GM21619 (cell line): ENCODE measurements around the gene FAM20C.
"Not testable (repeated sequence)": the region's sequence is repeated elsewhere in the genome, so short reads cannot be mapped to it uniquely, and the experiment has no call there.

Source experiments
- ATAC-seq: cut with Tn5 transposase; IDR thresholded peaks from one replicate; pipeline ENCODE4 v1.9.1; 2021; ENCODE audit not compliant: unreplicated experiment

FAM20C gene

GRCh38 chr7:171912-172515, 20.4 kb upstream of the FAM20C start:
- no peak for ATAC-seq

GRCh38 chr7:173209-173918, 19.0 kb upstream of the FAM20C start:
- no peak for ATAC-seq

- no peak for ATAC-seq
Observed at GRCh38 chr7:174716-175115, 17.7 kb upstream of the FAM20C start.

- ATAC-seq = no peak
Observed at GRCh38 chr7:175955-176354, 16.4 kb upstream of the FAM20C start.

GRCh38 chr7:176381-176780, 16.0 kb upstream of the FAM20C start:
- ATAC-seq = no peak

- no peak for ATAC-seq
Observed at GRCh38 chr7:176786-177459, 15.4 kb upstream of the FAM20C start.

- no peak for ATAC-seq
Observed at GRCh38 chr7:178444-178843, 13.9 kb upstream of the FAM20C start.

GRCh38 chr7:179209-179681, 13.1 kb upstream of the FAM20C start:
- ATAC-seq = no peak

- no peak for ATAC-seq
Observed at GRCh38 chr7:179948-180694, 12.2 kb upstream of the FAM20C start.

- ATAC-seq = no peak
Observed at GRCh38 chr7:181738-182137, 10.6 kb upstream of the FAM20C start.

GRCh38 chr7:182502-182901, 9.9 kb upstream of the FAM20C start:
- ATAC-seq = not testable (repeated sequence)

GRCh38 chr7:183496-184292, 8.7 kb upstream of the FAM20C start:
- ATAC-seq = no peak

GRCh38 chr7:184294-185264, 7.8 kb upstream of the FAM20C start:
- ATAC-seq = no peak

- ATAC-seq = no peak
Observed at GRCh38 chr7:186516-187113, 5.8 kb upstream of the FAM20C start.

GRCh38 chr7:187227-187927, 5.0 kb upstream of the FAM20C start:
- ATAC-seq = no peak

GRCh38 chr7:188174-188573, 4.2 kb upstream of the FAM20C start:
- ATAC-seq = no peak

- no peak for ATAC-seq
Observed at GRCh38 chr7:188727-189500, 3.5 kb upstream of the FAM20C start.

GRCh38 chr7:189719-190118, 2.7 kb upstream of the FAM20C start:
- no peak for ATAC-seq
